Neural progenitor cell (in vitro differentiated cells): ENCODE measurements around the gene GPD1L.

ENCODE experiments used
- CTCF ChIP-seq: fragments of 200-600 bp; sonication (generic); IDR thresholded peaks from 2 replicates; pipeline ENCODE4 v1.5.1; 2017; ENCODE audit warnings: antibody characterized with exemption, mild to moderate bottlenecking
- EZH2 ChIP-seq: fragments of 200-600 bp; sonication (generic); IDR thresholded peaks from 2 replicates; pipeline ENCODE4 v1.6.1; 2017; ENCODE audit warnings: antibody characterized with exemption, mild to moderate bottlenecking, moderate library complexity
- EZH2phosphoT487 ChIP-seq: fragments of 200-600 bp; sonication (generic); IDR thresholded peaks from 2 replicates; pipeline ENCODE4 v1.6.1; 2017; ENCODE audit warnings: antibody characterized with exemption

- TF ChIP-seq CTCF (no peak), EZH2phosphoT487 (no peak), EZH2 (no peak)
Observed at GRCh38 chr3:32113566-32113965, 7.1 kb downstream of the GPD1L start.
